ENCODE measurements around the gene SFT2D1. TPM values are rescaled to one million over a fixed set of nuclear protein-coding genes. Genes with fewer than 3 reads are reported as not detected.
"Not testable (repeated sequence)": the region's sequence is repeated elsewhere in the genome, so short reads cannot be mapped to it uniquely, and the experiment has no call there.

The SFT2D1 gene
- polyA plus RNA-seq, 4 donors, result 67.9 to 80.0 (median 77.2) TPM

DNA sequence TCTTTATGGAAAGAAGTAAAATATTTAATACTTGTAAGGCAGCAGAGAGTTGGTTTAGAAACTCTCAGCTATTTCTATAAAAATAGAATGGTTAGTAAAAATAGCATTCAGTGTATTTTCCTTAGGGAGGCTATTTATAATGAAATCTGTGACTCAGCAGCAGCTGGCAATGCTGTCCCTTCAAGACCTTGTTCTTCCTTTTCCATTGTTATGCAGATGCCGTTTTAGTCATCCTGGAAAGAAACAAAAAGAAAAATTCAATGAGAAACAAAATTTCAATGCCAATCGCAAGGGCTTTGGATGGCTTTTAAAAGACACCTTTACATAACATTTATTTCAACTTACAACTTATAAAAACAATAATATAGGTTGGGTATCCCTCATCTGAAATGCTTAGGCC, 22.9 kb upstream of the SFT2D1 start:
- no peak for DNase-seq (ENCODE audit: low read depth in 4 of 4, low spot score in 3 of 4)

DNA sequence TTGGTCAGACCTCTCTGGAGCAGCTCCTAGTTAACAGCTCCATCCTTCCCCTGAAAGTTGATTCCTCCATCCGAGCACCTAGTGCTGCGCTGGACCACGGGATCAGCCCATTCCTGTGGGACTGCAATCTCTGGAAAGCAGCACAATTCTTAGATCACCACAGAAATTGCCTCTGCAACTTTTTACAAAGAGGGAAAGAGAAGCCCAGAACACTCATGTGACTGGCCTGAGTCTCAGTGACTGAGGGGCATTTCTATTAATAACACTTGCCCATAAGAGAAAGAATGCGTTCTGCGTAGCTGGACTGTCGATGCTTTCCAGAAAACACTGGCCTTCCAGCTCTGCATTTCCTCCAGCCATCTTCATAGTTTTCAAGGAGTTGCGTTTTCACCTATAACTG, 22.1 kb upstream of the SFT2D1 start:
- no peak for DNase-seq (ENCODE audit: low read depth in 4 of 4, low spot score in 3 of 4)

DNA sequence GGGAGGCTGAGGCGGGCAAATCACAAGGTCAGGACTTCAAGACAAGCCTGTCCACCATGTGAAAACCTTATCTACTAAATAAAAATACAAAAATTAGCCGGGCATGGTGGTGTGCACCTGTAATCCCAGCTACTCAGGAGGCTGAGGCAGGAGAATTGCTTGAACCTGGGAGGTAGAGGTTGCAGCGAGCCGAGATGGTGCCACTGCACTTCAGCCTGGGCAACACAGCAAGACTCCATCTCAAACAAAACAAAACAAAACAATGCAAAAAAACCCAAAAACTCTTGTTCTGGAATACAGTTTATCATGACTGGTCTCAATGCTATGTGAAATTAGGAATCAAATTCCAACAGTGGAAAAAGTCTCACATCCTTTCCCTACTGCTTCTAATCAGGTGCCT, 20.1 kb upstream of the SFT2D1 start:
- not testable (repeated sequence) for DNase-seq (ENCODE audit: low read depth in 4 of 4, low spot score in 3 of 4)

DNA sequence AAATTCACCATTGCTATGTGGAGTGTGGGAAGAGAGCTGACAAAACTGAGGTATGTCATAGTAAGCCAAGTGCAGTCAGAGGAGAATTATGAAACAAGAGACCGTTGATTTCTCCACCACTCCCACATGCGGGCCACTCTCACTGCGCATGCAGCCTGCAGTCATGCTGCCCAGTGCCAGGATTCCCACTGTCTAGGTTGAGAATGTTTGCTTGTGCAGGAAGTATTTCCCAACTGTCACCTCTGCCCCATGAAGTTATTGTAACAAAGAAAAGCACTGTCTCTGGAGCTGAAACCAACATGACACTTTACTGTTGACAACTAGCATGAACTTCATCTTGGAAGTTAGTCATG, 18.7 kb upstream of the SFT2D1 start:
- no peak for DNase-seq (ENCODE audit: low read depth in 4 of 4, low spot score in 3 of 4)

DNA sequence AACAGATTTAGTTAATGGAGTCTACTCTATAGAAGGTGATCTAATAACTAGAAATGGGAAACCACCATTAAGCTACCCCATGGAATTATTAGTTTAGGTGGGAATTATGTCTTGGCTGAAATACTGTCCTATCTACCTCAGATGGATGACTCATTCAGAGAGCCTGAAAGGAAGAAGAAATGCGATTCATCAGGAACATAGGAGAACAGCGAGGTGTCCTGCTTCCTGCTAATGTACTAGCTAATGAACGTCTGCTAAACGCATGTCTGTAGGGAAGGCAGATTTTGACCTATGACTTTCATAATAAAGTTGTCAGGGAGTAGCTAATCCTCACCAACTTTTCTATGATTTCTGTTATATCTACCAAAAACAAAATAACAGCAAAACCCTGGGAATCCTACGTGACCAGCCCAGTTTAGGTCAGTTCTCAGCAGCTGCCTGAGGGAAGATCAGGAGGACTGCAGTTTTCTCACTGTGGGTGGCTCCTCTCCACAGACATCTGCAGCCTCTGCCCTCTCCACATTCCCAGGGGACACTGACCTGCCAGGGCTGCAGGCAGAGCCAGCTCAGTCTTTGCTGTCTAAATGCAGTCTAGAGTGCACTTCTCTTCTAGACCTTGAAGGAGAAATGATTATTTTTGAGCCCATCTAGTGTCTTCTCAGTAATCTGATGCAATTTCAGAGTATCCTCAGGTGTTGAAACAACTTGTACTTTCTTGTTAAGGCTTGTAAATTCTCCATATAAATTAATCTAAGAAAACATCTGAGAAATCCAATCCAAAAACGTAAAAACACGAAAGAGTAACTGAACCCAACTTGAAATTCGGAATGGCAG, 18.1 kb upstream of the SFT2D1 start:
- DNase-seq (ENCODE audit: low read depth in 4 of 4, low spot score in 3 of 4), result no peak

DNA sequence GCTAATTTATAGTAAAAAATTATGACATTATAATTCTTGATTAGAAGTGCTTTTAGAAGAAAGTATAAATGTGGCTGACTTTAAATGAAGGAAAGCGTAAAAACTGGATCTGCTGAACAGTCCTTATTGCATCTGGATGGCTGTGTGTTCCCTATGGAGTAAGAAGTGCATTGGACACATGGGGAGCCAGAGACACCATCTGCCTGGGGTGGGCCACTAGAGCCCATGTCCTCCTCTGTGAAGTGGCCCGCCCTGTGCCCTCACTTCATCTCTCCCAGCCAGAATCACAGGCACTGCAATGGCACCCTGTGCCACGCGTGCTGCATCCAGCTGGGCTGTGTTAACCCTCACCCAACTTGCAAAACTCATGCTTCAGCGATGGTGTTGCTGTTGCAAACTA, 13.2 kb upstream of the SFT2D1 start:
- no peak for DNase-seq (ENCODE audit: low read depth in 4 of 4, low spot score in 3 of 4)

DNA sequence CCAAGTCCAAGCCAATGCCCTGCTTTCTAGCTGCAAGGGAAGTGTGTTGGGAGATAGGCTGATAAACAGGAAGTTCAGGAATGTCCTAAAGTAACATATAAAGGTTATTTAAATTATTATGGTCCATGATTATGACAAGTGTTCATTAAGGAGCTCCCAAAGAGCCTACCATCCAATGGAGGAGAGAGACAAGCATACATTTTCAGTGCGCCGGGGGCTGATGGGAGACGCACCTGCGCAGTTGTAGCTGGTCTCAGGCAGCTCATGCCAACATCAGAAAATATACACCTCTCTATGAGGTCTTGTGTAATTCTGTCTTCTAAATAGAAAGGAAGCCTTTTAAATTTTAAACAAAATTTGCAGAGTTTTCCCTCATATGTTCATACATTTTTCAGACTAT, 12.6 kb upstream of the SFT2D1 start:
- no peak for DNase-seq (ENCODE audit: low read depth in 4 of 4, low spot score in 3 of 4)

DNA sequence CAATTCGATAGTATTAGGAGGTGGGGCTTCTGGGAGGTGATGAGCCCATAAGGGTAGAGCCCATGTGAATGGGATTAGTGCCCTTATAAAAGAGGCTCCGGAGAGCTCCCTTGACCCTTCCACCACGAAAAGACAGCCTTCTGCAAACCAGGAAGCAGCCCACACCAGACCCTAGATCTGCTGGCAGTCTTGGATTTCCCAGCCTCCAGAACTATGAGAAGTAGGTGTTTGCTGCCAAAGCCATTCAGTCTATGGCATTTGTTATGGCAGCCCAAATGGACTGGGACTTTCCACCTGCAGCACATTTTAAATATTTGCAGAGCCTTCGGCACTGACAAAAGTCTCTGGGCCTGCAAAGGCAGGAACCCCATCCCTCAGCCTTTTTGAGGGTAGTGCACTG, 11.8 kb upstream of the SFT2D1 start:
- DNase-seq (ENCODE audit: low read depth in 4 of 4, low spot score in 3 of 4), result no peak

DNA sequence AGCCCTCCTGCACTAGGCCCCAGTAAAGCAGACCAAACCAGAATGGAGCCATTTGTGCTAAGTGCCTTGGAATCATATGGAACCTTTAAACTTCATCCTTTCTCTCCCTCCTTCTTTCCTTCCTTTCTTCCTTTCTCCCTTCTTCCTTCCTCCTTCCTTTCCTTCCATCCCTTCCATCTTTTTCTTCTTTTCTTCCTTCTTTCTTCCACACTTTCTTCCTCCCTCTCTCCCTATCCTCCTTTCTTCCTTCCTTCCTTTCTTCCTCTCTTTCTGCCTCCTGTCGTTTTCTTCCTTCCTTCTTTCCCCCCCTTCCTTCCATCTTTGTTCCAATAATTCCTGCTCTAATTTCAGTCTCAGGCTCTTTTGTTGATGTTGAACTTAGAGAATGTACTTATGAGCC, 11.2 kb upstream of the SFT2D1 start:
- DNase-seq (ENCODE audit: low read depth in 4 of 4, low spot score in 3 of 4), result no peak

DNA sequence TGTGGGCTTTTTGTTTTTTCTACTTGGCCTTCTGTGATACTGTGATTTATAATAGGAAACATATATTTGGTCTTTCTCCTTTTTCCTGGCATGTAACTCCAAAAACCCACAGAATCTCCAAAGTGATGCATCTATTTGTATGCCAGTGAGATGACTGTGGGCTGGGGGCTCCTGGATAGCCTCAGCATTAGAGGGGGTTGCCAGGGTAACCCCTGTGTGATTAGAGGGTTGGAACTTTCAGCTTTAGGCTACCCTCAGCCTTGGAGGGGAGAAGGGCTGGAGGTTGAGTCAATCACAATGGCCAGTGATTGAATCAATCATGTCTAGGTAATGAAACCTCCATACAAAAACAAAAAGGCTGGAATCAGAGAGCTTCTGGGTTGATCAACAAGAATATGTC, 10.6 kb upstream of the SFT2D1 start:
- DNase-seq (ENCODE audit: low read depth in 4 of 4, low spot score in 3 of 4), result no peak

DNA sequence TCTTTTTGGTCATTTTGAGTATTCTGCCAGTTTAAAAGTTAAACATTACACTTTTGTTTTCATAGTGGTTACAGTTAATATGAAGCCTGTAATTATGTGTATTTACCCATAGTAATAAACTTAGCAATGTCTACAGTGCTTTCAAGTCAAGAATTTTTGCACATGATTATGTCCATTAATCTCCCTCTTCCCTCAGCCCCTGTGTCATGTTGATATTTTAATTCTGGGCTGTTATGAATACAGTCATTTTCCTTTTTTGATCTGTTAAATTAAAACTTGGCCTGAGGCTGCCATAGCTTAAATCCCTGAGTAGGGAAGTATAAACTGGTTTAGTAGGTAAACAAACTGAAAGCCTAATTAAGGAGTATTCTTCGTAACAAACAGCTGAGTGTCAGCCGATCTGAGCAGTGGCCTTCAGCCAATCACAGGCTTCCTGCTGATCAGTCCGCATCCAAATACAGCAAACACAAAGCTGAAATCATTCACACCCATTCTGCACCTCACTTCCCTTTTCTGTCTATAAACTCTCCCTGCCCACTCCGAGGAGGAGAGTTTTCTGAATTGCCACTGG, 9.5 kb upstream of the SFT2D1 start:
- DNase-seq (ENCODE audit: low read depth in 4 of 4, low spot score in 3 of 4), result peak in 1 of 4 donors; percentile 8

DNA sequence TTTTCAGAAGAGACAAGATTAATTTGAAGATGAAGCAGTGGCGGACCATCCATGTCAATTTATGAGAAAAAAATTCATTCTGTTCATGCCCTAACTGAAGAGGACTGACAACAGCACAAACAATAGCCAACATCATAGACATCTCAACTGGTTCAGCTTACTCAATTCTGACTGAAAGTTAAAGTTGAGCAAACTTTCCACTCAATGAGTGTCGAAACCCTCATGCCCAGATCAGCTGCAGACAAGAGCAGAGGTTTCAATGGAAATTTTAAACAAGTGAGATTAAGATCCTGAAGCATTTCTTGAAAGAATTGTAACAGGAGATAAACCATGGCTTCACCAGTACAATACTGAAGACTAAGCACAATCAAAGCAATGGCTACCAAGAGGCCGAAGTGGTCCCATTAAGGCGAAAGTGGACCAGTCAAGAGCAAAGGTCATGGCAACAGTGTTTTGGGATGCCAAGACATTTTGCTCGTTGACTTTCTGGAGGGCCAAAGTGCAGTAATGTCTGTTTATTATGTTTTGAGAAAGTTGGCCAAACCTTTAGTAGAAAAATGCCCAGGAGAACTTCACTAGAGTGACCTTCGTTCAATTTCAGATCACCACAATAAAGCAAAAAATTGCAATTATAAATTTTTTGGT, 6.1 kb upstream of the SFT2D1 start:
- DNase-seq (ENCODE audit: low read depth in 4 of 4, low spot score in 3 of 4), result no peak

DNA sequence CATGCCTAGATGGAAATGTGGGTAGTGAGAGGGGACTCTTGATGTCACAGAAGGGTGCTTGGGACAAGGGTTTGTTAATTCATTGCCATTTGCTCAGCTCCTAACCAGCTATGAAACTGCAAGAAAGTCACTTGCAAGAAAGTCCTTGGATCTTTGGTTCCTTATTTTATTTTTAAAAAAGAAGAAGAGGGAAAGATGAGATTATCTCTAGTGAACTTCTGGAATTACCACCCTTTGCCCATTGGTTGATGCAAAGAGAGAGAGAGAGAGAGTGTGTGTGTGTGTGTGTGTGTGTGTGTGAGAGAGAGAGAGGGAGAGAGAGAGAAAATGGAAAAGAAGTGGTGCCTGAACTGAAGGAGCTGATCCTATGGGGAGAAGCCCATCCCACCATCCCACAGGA, 4.6 kb upstream of the SFT2D1 start:
- no peak for DNase-seq (ENCODE audit: low read depth in 4 of 4, low spot score in 3 of 4)

DNA sequence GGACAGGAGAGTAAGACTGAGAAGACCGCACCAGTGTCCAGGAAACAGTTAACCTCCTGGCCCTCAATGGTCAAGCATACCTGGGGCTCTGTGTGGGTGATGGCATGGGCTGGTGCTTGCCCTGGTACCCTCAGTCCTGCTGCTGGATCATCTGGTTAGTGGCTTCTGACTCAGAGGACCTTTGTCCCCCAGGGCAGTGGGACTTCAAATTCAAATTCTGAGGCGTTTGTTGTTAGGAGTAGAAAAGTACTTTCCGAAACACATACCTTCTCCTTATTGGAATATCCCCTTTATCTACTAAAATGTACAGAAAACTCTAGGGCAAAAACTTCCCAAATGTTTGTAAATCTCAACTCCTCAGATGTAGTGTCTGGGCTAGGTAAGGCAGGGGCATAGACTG, 4.1 kb upstream of the SFT2D1 start:
- DNase-seq (ENCODE audit: low read depth in 4 of 4, low spot score in 3 of 4), result no peak

DNA sequence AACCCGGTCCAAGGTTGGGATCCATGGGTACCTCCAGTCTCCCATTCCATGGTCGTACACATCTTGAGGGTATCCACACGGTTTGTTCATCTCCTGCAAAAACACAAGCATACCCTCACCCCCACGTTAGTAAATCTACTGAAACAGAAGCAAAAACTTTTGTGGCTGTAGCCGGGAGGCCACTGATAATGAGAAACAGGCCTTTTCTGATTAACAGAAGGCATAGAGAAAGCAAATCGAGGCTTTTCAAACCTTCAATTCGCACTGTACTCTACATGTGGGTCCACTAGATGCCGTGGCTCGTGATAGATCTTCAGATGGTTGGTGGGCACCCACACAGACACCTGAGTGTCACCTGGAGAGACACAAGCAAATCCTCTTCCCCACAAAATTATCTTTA, 3.3 kb upstream of the SFT2D1 start:
- not testable (repeated sequence) for DNase-seq (ENCODE audit: low read depth in 4 of 4, low spot score in 3 of 4)

DNA sequence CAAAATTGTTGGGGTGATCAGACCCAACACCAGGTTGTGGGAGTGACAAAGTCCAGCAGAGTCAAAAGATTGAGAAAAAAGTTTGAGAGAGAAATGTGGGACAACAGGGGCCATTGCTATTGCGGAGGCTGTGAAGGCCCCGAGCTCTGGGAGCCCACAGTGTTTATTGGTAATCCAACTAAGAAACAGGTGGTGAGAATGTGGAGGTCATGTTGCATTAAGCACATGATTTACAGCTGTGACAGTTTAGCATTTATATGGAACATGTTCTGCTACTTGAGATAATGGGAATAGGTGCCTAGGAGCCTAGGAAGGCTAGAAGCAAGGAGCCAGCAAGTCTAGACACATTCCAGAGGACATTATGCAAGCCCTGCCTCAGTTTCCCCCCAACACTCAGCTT, 2.6 kb upstream of the SFT2D1 start:
- DNase-seq (ENCODE audit: low read depth in 4 of 4, low spot score in 3 of 4), result not testable (repeated sequence)

DNA sequence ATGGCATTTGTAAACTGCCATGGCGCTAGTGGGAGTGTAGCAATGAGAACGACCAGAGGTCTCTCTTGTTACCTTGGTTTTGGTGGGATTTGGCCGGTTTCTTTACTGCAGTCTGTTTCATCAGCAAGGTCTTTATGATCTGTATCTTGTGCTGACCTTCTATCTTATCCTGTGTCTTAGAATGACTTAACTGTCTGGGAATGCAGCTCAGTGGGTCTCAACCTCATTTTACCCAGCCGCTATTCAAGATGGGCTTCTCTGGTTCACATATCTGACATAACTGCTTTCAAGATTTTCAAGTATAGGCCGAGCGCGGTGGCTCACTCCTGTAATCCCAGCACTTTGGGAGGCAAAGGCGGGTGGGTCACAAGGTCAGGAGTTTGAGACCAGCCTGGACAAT, 1.9 kb upstream of the SFT2D1 start:
- DNase-seq (ENCODE audit: low read depth in 4 of 4, low spot score in 3 of 4), result no peak

DNA sequence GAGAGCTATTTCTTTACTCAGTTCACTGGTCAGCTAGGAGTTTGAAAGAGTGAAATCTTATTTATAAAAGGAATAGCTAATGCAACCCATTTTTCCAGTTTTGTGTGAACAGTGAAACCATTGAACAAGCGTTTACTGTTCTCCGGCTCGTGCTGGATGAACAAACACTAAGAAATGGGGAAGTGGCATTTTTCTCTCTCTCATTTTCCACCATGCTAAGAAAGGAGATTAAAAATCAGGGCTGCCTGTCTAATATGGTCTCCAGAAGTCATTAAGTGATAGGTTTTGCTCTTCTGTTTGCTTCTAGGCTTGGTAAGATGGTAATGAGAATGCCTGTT, 774 bp upstream of the SFT2D1 start:
- DNase-seq (ENCODE audit: low read depth in 4 of 4, low spot score in 3 of 4), result no peak

DNA sequence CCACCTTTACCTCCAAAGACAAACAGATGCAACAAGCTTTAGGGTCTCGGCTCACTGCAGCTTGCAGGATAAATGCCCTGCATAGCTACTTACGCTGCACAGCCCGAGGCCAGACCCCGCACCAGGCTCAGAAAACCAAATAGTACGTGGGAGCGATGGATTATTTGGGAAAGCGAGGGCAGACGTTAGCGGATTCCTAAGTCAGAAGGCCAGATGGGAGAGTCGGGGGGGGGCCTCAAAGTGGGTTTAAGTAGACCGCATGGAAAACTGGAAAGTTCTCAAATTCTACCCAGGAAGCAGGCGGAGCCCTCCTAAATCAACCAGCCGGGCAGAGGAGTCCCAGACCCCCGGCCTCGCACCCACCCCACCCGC, 382 bp downstream of the SFT2D1 start:
- DNase-seq (ENCODE audit: low read depth in 4 of 4, low spot score in 3 of 4), result no peak

DNA sequence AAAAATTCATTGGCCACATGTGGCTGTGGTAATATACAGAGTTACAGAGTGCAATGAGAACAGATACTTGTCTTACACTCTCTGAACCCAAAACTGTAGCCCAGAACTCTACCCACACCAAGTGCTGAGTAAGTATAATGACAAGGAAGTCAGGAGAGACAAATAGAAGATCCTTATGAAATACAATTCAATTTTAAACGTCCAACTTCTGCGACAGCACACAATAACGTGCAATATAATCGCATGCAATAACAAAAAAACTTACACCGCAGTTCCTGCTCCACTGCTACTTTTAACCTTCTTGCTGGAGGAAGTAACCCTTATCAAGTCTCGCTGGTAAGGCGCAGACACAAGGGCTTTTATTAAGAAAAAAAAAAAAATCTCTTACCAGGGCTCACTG, 881 bp downstream of the SFT2D1 start:
- no peak for DNase-seq (ENCODE audit: low read depth in 4 of 4, low spot score in 3 of 4)

DNA sequence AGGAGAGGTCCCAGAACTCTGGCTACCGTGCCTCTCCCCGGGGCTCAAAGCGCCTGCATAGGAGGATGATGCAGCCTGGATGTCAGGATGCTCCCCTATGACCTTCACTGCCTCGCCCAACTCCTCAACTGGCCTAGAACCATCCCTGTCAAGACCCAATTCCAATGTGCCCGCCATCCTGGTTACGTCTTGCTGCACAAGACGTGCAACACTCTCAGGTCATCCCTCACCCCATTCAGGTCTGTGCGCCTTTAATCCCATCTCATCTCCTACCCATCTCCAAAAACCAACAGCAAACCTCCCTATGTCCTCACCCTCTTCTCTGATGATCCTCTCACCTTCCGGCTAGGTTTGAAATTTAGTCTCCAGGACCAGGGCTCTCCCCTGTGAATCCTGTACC, 3.5 kb downstream of the SFT2D1 start:
- DNase-seq (ENCODE audit: low read depth in 4 of 4, low spot score in 3 of 4), result no peak

DNA sequence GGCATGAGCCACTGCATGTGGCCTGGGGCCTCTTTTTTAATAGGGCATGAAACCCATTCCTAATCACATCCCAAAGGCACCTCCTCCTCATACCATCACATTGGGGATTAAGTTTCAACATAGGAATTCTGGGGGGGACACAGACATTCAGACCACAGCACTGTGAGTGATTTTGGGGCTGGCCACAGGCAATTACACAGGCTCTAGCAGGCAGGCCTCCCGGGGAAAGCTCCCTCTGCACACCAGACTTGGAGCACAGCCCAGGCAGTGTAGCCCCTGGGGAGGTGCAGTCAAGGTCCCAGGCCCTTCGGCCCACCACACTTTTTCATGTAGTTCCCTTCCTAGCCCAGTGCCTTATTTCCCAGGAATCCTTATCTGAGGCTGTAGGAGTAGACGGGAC, 5.5 kb downstream of the SFT2D1 start:
- no peak for DNase-seq (ENCODE audit: low read depth in 4 of 4, low spot score in 3 of 4)

All from right renal pelvis (tissue), 4 donors.